ENCODE data around the gene GAS7.

Gene GAS7

GRCh38 chr17:10125531-10126275 is 72.7 kb downstream of the GAS7 start:
- H3K9me3 ChIP-seq (ENCODE audit: control insufficient read depth, low read length) = no peaks in the 10 kb centered on the region
- no peaks in the 10 kb centered on the region for H3K36me3 ChIP-seq (ENCODE audit: control insufficient read depth, insufficient read depth, low read length)
- H3K27me3 ChIP-seq (ENCODE audit: control insufficient read depth, insufficient read depth, low read length, poor library complexity, severe bottlenecking) = no peaks in the 10 kb centered on the region
- no peak overlapping the region for H3K27ac ChIP-seq (ENCODE audit: insufficient read depth, low read depth, low read length, poor library complexity, severe bottlenecking)
- peaks cover 33% of the 10 kb centered on the region for H3K4me1 ChIP-seq (ENCODE audit: control insufficient read depth, insufficient read depth, low read length)
- H3K4me3 ChIP-seq (ENCODE audit: insufficient read depth, low read depth, low read length) = no peak overlapping the region
- 79 to 80% methylated on average over 11 of the region's 11 CpGs for WGBS, 2 experiments

DNA sequence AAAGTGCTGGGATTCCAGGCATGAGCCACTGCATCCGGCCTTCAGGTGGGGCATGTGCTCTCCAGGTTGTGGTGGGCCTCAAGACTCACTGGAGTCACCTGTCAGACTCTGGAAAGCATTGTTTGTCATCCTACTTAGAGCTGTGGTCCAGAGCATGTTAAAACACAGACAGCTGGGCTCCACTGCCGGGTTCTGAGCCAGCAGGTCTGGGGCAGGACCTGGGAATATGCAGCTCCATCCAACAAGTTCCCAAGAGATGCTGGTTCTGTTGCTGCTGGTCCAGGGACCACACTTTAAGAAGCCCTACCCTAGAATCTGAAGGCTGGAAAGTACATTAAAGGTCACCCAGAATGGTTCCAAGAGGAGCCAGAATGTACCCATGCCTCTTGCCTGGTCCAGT is 75.3 kb downstream of the GAS7 start:
- 96 to 98% methylated on average over 2 of the region's 2 CpGs for WGBS, 2 experiments
- Histone ChIP-seq H3K27ac (ENCODE audit: insufficient read depth, low read depth, low read length, poor library complexity, severe bottlenecking) (no peak overlapping the region), H3K9me3 (ENCODE audit: control insufficient read depth, low read length) (no peaks in the 10 kb centered on the region), H3K36me3 (ENCODE audit: control insufficient read depth, insufficient read depth, low read length) (no peaks in the 10 kb centered on the region), H3K4me3 (ENCODE audit: insufficient read depth, low read depth, low read length) (no peak overlapping the region), H3K27me3 (ENCODE audit: control insufficient read depth, insufficient read depth, low read length, poor library complexity, severe bottlenecking) (no peaks in the 10 kb centered on the region), H3K4me1 (ENCODE audit: control insufficient read depth, insufficient read depth, low read length) (peaks cover 31% of the 10 kb centered on the region)

GRCh38 chr17:10121971-10122707 is 76.3 kb downstream of the GAS7 start:
- peaks cover 22% of the 10 kb centered on the region for H3K4me1 ChIP-seq (ENCODE audit: control insufficient read depth, insufficient read depth, low read length)
- H3K27ac ChIP-seq (ENCODE audit: insufficient read depth, low read depth, low read length, poor library complexity, severe bottlenecking) = no peak overlapping the region
- H3K36me3 ChIP-seq (ENCODE audit: control insufficient read depth, insufficient read depth, low read length) = no peaks in the 10 kb centered on the region
- WGBS, 2 experiments = 75 to 79% methylated on average over 17 of the region's 17 CpGs
- H3K9me3 ChIP-seq (ENCODE audit: control insufficient read depth, low read length) = no peaks in the 10 kb centered on the region
- H3K4me3 ChIP-seq (ENCODE audit: insufficient read depth, low read depth, low read length) = no peak overlapping the region
- no peaks in the 10 kb centered on the region for H3K27me3 ChIP-seq (ENCODE audit: control insufficient read depth, insufficient read depth, low read length, poor library complexity, severe bottlenecking)

DNA sequence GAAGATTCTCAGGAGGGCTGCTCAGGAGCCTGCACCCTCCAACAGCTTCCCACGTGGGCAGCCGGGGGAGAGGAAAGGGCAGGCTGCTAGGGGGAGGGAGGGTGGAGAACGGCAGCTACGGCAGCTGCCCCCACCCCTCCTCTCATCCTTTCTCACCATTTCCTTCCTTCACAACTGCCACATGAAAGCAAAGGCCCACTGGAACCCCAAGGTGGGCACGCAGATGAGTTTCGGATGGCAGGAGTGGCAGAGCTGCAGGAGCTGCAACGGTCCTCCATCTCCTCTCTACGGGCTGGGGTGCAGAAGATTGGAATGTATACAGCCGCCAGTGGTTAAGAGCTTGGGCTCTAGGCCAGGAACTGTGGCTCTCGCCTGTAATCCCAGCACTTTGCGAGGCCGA is 77.7 kb downstream of the GAS7 start:
- no peak overlapping the region for H3K4me3 ChIP-seq (ENCODE audit: insufficient read depth, low read depth, low read length)
- no peaks in the 10 kb centered on the region for H3K36me3 ChIP-seq (ENCODE audit: control insufficient read depth, insufficient read depth, low read length)
- H3K27ac ChIP-seq (ENCODE audit: insufficient read depth, low read depth, low read length, poor library complexity, severe bottlenecking) = no peak overlapping the region
- H3K4me1 ChIP-seq (ENCODE audit: control insufficient read depth, insufficient read depth, low read length) = peaks cover 9% of the 10 kb centered on the region
- H3K9me3 ChIP-seq (ENCODE audit: control insufficient read depth, low read length) = no peaks in the 10 kb centered on the region
- 87 to 90% methylated on average over 11 to 12 of the region's 12 CpGs for WGBS, 2 experiments
- no peaks in the 10 kb centered on the region for H3K27me3 ChIP-seq (ENCODE audit: control insufficient read depth, insufficient read depth, low read length, poor library complexity, severe bottlenecking)

DNA sequence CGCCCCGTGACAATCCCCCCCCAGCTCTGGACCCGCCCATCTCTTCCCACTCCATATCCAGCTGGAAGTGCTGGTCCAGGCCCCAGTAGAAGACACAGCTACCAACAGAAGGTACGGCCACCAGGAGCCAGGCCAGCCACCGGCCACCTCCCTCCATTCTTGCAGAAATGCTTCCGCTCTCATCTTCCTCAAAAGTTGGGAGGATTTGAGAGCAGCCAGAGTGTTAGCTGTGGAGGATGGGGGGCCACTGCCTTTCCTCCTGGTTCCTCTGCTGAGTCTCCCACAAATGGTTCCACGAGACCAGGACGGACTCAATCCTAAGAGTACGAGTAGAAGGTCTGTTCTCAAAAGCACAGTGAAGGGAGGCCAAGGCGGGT is 78.3 kb downstream of the GAS7 start:
- H3K4me3 ChIP-seq (ENCODE audit: insufficient read depth, low read depth, low read length) = no peak overlapping the region
- WGBS, 2 experiments = 76 to 85% methylated on average over 10 of the region's 10 CpGs
- no peaks in the 10 kb centered on the region for H3K9me3 ChIP-seq (ENCODE audit: control insufficient read depth, low read length)
- H3K36me3 ChIP-seq (ENCODE audit: control insufficient read depth, insufficient read depth, low read length) = no peaks in the 10 kb centered on the region
- H3K27ac ChIP-seq (ENCODE audit: insufficient read depth, low read depth, low read length, poor library complexity, severe bottlenecking) = no peak overlapping the region
- peaks cover 8% of the 10 kb centered on the region for H3K4me1 ChIP-seq (ENCODE audit: control insufficient read depth, insufficient read depth, low read length)
- H3K27me3 ChIP-seq (ENCODE audit: control insufficient read depth, insufficient read depth, low read length, poor library complexity, severe bottlenecking) = no peaks in the 10 kb centered on the region

DNA sequence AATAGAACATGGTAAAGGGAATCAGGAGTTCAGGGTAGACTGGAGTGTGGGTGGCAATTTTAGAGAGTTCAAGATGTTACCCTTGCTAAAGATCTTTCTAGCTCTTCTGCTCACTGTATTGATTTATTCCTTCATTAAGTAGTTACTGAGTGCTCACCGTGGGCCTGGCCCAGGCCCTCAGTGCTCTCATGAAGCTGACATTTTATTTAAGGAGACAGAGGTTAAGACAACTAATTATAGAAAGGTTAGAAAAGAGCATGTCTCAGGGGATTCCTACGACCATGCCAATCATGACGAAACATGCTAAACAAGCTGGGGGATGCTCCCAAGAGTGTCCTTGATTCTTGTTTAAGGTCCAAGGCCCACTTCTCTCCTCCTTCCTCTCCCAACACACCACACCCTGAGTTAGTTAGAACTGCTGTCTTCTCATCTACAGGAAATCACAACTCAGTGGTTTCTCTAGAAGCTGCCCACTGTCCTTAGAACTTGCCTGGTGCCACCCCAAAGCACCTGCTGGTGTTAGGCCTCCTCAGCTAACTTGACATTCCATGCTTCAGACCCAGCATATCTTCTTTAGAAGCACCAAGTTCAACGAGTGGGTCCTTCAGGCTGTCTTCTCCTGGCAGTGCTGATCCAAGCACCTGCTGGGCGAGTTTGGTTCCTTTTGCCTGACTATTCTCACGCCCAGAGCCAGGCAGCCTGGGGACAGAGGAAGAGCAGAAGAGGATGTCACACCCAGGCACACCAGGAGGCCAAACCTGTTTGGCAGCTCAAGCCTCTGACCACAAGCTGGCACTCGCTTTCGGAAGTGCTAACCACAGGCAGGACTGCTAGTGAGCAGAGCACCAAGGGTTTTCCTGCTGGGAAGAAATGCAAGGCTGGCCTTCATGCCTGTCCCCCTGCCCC is 79.0 kb downstream of the GAS7 start:
- Histone ChIP-seq H3K36me3 (ENCODE audit: control insufficient read depth, insufficient read depth, low read length) (no peaks in the 10 kb centered on the region), H3K4me1 (ENCODE audit: control insufficient read depth, insufficient read depth, low read length) (peaks cover 13% of the 10 kb centered on the region), H3K4me3 (ENCODE audit: insufficient read depth, low read depth, low read length) (no peak overlapping the region), H3K27ac (ENCODE audit: insufficient read depth, low read depth, low read length, poor library complexity, severe bottlenecking) (no peak overlapping the region), H3K9me3 (ENCODE audit: control insufficient read depth, low read length) (no peaks in the 10 kb centered on the region), H3K27me3 (ENCODE audit: control insufficient read depth, insufficient read depth, low read length, poor library complexity, severe bottlenecking) (no peaks in the 10 kb centered on the region)
- 83% methylated on average over 8 of the region's 8 CpGs for WGBS, 2 experiments

GRCh38 chr17:10118788-10119130 is 79.6 kb downstream of the GAS7 start:
- no peak overlapping the region for H3K27ac ChIP-seq (ENCODE audit: insufficient read depth, low read depth, low read length, poor library complexity, severe bottlenecking)
- H3K4me1 ChIP-seq (ENCODE audit: control insufficient read depth, insufficient read depth, low read length) = peaks cover 6% of the 10 kb centered on the region

DNA sequence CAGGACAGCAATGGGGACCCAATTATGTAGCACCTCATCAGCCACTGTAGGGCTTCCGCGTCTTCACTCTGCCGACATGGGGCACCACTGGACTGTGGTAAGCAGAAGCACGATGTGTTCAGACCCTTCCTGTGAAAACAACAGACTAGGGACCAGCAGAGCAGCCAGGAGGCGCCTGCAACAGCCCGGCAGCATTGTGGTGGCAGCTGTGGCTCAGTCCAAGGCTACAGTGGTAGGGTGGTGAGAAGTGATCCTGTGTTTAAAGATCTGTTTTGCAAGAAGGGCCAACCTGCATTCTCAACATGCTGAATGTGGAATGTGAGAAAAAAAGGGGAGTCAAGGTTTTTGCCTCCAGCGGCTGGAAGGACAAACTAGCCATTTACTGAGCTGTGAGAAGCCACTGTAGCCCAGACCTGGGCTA is 80.8 kb downstream of the GAS7 start:
- Histone ChIP-seq H3K4me1 (ENCODE audit: control insufficient read depth, insufficient read depth, low read length) (peaks cover 6% of the 10 kb centered on the region), H3K27ac (ENCODE audit: insufficient read depth, low read depth, low read length, poor library complexity, severe bottlenecking) (no peak overlapping the region), H3K9me3 (ENCODE audit: control insufficient read depth, low read length) (no peaks in the 10 kb centered on the region), H3K36me3 (ENCODE audit: control insufficient read depth, insufficient read depth, low read length) (no peaks in the 10 kb centered on the region), H3K27me3 (ENCODE audit: control insufficient read depth, insufficient read depth, low read length, poor library complexity, severe bottlenecking) (no peaks in the 10 kb centered on the region), H3K4me3 (ENCODE audit: insufficient read depth, low read depth, low read length) (no peak overlapping the region)
- 89 to 92% methylated on average over 7 of the region's 7 CpGs for WGBS, 2 experiments

More at GRCh38 chr17:10118788-10119130, 79.6 kb downstream of the GAS7 start:
- WGBS, 2 experiments = 89 to 96% methylated on average over 5 of the region's 5 CpGs
- no peaks in the 10 kb centered on the region for H3K36me3 ChIP-seq (ENCODE audit: control insufficient read depth, insufficient read depth, low read length)
- H3K9me3 ChIP-seq (ENCODE audit: control insufficient read depth, low read length) = no peaks in the 10 kb centered on the region
- no peaks in the 10 kb centered on the region for H3K27me3 ChIP-seq (ENCODE audit: control insufficient read depth, insufficient read depth, low read length, poor library complexity, severe bottlenecking)
- H3K4me3 ChIP-seq (ENCODE audit: insufficient read depth, low read depth, low read length) = no peak overlapping the region

DNA sequence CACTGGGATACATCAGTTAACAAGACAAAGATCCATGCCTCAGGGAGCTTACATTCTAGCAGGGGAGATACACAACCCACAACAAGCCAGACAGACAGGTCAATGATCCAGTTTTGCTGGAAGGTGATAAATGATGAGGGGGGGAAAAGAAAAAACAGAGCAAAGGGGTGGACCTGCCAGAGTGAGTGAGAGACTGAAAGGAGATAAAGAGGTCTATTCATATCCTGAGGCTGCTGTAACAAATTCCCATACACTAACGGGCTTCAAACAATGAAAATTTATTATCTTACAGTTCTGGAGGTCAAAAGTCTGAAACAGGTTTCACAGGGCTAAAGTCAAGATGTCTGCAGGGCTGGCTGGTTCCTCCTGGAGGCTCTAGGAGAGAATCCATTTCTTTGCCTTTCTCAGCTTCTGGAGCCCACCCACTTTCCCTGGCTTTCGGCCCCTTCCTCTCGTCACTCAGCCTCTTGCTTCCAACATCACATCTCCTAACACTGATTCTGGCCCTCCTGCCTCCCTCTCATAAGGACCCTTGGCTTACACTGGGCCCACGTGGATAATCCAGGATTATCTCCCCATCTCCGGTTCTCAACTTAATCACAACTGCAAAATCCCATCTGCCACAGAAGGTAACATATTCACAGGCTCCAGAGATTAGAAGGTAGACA is 81.5 kb downstream of the GAS7 start:
- Histone ChIP-seq H3K27ac (ENCODE audit: insufficient read depth, low read depth, low read length, poor library complexity, severe bottlenecking) (no peak overlapping the region), H3K9me3 (ENCODE audit: control insufficient read depth, low read length) (no peaks in the 10 kb centered on the region), H3K36me3 (ENCODE audit: control insufficient read depth, insufficient read depth, low read length) (no peaks in the 10 kb centered on the region), H3K27me3 (ENCODE audit: control insufficient read depth, insufficient read depth, low read length, poor library complexity, severe bottlenecking) (no peaks in the 10 kb centered on the region), H3K4me3 (ENCODE audit: insufficient read depth, low read depth, low read length) (no peak overlapping the region), H3K4me1 (ENCODE audit: control insufficient read depth, insufficient read depth, low read length) (peaks cover 6% of the 10 kb centered on the region)
- 84% methylated on average over 5 of the region's 5 CpGs for WGBS, 2 experiments
